ENCODE results near the gene NOX3. TPM values are rescaled to one million over a fixed set of nuclear protein-coding genes. Genes with fewer than 3 reads are reported as not detected.
A peak's percentile ranks its signal among the peaks of the same experiment; 100 is the strongest.
"Not testable (repeated sequence)": the region's sequence is repeated elsewhere in the genome, so short reads cannot be mapped to it uniquely, and the experiment has no call there.

Gene NOX3
- total RNA-seq, 1 donor from 2014 or later, result not detected

GRCh38 chr6:155451530-155451929 is 4.1 kb downstream of the NOX3 start:
- intact Hi-C loops (cut with micrococcal nuclease); H3K27ac Mint-ChIP-seq; H3K4me3 Mint-ChIP-seq; H3K9me3 Mint-ChIP-seq; DNase-seq; H3K36me3 Mint-ChIP-seq (ENCODE audit: low read depth); H3K4me1 Mint-ChIP-seq; H3K27me3 Mint-ChIP-seq: not testable (repeated sequence)

DNA sequence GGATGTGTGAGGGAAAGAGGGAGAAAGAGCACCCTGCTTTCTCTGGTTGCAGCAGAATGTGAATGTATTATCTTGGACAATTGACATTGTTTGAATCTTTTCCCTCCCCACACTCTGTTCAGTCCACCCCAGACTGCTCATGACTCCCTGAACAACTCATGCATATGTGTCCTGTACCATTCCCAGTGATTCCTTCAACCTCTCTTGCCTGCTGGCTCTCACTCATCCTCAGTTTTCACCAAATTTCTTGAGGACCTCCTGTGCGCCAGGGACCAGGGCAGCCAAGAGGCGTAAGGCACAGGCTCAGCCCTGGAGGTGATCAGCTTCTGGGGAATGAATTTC is 5.4 kb downstream of the NOX3 start:
- Mint-ChIP-seq H3K27me3 (peaks cover 4% of the 10 kb centered on the region), H3K27ac (no peak overlapping the region), H3K36me3 (ENCODE audit: low read depth) (no peaks in the 10 kb centered on the region), H3K9me3 (no peaks in the 10 kb centered on the region), H3K4me3 (no peak overlapping the region), H3K4me1 (peaks cover 7% of the 10 kb centered on the region)
- DNase-seq, result no peak
- intact Hi-C loops (cut with micrococcal nuclease), result no loop called here

GRCh38 chr6:155449450-155450239 is 6.0 kb downstream of the NOX3 start:
- Mint-ChIP-seq H3K27ac (no peak overlapping the region), H3K4me1 (peaks cover 12% of the 10 kb centered on the region), H3K9me3 (no peaks in the 10 kb centered on the region), H3K27me3 (peaks cover under 1% of the 10 kb centered on the region), H3K4me3 (no peak overlapping the region), H3K36me3 (ENCODE audit: low read depth) (no peaks in the 10 kb centered on the region)
- intact Hi-C loops (cut with micrococcal nuclease), result no loop called here
- no peak for DNase-seq

- Mint-ChIP-seq H3K27ac (no peak overlapping the region), H3K4me3 (no peak overlapping the region), H3K27me3 (no peaks in the 10 kb centered on the region), H3K36me3 (ENCODE audit: low read depth) (no peaks in the 10 kb centered on the region), H3K9me3 (no peaks in the 10 kb centered on the region), H3K4me1 (peaks cover 20% of the 10 kb centered on the region)
- no peak for DNase-seq
- intact Hi-C loops (cut with micrococcal nuclease), result no loop called here
These were observed 6.8 kb downstream of the NOX3 start for GRCh38 chr6:155448668-155449449.

DNA sequence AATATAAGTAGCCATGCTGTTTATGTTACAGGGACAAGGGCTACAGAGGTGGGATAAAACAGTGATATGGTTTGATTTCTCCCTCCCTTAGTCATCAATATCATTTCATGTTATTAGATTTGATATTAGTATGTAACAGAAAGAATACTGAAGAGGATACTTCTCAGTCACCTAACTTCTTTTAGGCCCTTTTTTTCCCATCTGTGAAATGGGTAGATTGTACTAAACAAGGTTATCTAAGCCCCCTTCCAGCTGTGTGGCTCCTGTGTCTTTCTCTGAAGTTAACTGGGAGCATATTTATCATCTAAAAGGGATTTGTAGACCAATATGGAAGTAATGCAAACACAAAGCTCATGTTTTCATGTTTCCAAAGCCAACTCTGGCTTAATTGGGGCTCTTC is 7.7 kb downstream of the NOX3 start:
- H3K27ac Mint-ChIP-seq, result no peak overlapping the region
- peaks cover 20% of the 10 kb centered on the region for H3K4me1 Mint-ChIP-seq
- H3K4me3 Mint-ChIP-seq, result no peak overlapping the region
- DNase-seq, result no peak
- H3K27me3 Mint-ChIP-seq, result no peaks in the 10 kb centered on the region
- H3K9me3 Mint-ChIP-seq, result no peaks in the 10 kb centered on the region
- intact Hi-C loops (cut with micrococcal nuclease), result no loop called here
- no peaks in the 10 kb centered on the region for H3K36me3 Mint-ChIP-seq (ENCODE audit: low read depth)

- H3K27me3 Mint-ChIP-seq, result no peaks in the 10 kb centered on the region
- H3K27ac Mint-ChIP-seq, result peak overlapping the region; percentile 39
- DNase-seq, result no peak
- no peaks in the 10 kb centered on the region for H3K9me3 Mint-ChIP-seq
- no peak overlapping the region for H3K4me3 Mint-ChIP-seq
- H3K4me1 Mint-ChIP-seq, result peaks cover 20% of the 10 kb centered on the region
- intact Hi-C loops (cut with micrococcal nuclease), result loop anchor here (2.0 to 5.0 kb wide), 2 partner anchors 26 to 38 kb away; no protein-coding TSS in a partner anchor
- no peaks in the 10 kb centered on the region for H3K36me3 Mint-ChIP-seq (ENCODE audit: low read depth)
These were observed 10.4 kb downstream of the NOX3 start for GRCh38 chr6:155444952-155445903.

DNA sequence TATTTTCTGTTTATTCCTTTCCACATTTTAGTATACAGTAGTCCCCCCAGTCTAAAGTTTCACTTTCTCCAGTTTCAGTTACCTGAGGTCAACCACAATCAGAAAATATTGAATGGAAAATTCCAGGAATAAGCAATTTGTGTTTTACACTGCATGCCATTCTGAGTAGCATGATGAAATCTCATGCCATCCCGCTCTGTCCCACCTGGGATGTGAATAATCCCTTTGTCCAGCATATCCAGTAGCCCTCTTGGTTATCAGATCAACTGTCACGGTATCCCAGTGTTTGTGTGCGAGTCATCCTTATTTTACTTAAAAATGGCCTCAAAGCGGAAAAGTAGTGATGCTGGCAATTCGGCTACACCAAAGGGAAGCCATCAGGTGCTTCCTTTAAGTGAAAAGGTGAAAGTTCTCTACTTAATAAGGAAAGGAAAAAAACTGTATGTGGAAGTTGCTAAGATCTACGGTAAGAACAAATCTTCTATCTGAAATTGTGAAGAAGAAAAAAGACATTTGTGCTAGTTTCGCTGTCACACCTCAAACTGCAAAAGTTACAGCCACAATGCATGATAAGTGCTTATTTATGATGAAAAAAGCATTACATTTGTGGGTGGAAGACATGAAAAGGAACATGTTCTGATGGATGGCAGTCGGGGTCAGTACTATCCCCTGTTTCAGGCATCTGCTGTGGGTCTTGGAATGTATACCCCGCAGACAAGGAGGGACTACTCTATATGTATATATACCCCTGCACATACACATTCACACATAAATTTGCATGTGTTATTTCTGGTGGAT is 11.3 kb downstream of the NOX3 start:
- intact Hi-C loops (cut with micrococcal nuclease), result loop anchor here (2.0 to 5.0 kb wide), 2 partner anchors 26 to 37 kb away; no protein-coding TSS in a partner anchor
- H3K9me3 Mint-ChIP-seq, result no peaks in the 10 kb centered on the region
- H3K27ac Mint-ChIP-seq, result peak overlapping the region; percentile 5
- H3K36me3 Mint-ChIP-seq (ENCODE audit: low read depth), result no peaks in the 10 kb centered on the region
- H3K27me3 Mint-ChIP-seq, result no peaks in the 10 kb centered on the region
- no peak overlapping the region for H3K4me3 Mint-ChIP-seq
- no peak for DNase-seq
- peaks cover 18% of the 10 kb centered on the region for H3K4me1 Mint-ChIP-seq

DNA sequence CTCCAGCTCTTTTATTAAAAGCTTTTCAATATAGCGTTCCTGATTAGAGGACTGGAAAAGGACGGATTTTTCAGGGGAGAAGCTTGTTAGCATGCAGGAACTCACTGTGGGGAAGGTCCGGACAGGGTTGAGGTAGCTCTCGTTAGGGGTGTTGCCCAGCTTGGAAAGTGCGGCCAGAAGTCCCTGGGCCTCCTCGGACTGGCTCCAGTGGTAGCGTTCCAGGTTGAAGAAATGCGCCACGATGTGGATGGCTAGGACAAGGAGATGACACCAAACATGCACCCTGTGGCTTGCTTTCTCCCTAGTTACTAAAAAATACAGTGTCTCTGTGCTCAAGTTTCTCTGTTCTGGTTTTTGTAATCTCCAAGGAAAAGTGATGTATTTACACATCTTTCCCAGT is 12.5 kb downstream of the NOX3 start:
- Mint-ChIP-seq H3K27me3 (no peaks in the 10 kb centered on the region), H3K4me3 (no peak overlapping the region), H3K27ac (no peak overlapping the region), H3K4me1 (peaks cover 18% of the 10 kb centered on the region), H3K9me3 (no peaks in the 10 kb centered on the region), H3K36me3 (ENCODE audit: low read depth) (no peaks in the 10 kb centered on the region)
- no peak for DNase-seq
- intact Hi-C loops (cut with micrococcal nuclease), result loop anchor here (5.0 kb wide), 1 partner anchor 36 kb away; no protein-coding TSS in a partner anchor

DNA sequence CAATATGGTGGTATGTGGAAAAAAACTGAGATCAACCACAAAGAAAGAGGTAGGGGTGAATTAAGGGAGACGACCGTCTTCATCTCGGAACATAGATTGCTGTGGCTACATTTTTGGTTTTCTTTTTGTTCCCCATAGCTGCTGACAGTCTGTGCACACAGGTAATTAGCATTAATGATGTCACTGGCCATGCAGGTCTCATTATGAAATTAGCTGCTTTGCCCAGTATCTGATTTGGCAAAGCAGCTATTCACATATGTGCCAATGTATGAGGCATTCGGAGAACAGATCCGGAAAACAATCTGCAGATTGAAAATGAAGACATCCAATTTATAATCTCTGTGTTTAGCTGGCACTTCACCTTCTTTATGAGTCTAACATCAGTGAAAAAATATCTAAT is 13.1 kb downstream of the NOX3 start:
- Mint-ChIP-seq H3K4me3 (no peak overlapping the region), H3K27ac (no peak overlapping the region), H3K36me3 (ENCODE audit: low read depth) (no peaks in the 10 kb centered on the region), H3K9me3 (no peaks in the 10 kb centered on the region), H3K4me1 (peaks cover 18% of the 10 kb centered on the region), H3K27me3 (no peaks in the 10 kb centered on the region)
- DNase-seq, result no peak
- intact Hi-C loops (cut with micrococcal nuclease), result loop anchor here (5.0 kb wide), 1 partner anchor 35 kb away; no protein-coding TSS in a partner anchor

DNA sequence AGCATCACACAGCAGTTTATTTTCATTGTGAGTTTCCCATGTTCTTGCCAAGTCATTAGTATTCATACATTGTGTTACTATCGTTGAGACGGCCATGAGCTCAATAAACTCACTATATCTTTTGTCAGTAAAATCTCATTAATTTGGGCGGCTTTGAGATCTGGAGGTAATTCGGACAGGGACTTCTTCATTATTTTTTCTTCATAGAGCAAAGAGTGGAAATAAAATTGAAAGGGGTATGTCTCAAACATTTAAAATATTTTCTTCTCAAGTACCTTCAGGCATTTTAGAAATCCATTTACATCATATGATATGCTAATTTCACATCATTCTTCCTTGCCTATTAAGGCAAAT is 14.6 kb downstream of the NOX3 start:
- DNase-seq, result no peak
- H3K4me3 Mint-ChIP-seq, result no peak overlapping the region
- no peaks in the 10 kb centered on the region for H3K9me3 Mint-ChIP-seq
- H3K36me3 Mint-ChIP-seq (ENCODE audit: low read depth), result no peaks in the 10 kb centered on the region
- H3K27ac Mint-ChIP-seq, result no peak overlapping the region
- no peaks in the 10 kb centered on the region for H3K27me3 Mint-ChIP-seq
- intact Hi-C loops (cut with micrococcal nuclease), result loop anchor here (5.0 kb wide), 1 partner anchor 34 kb away; no protein-coding TSS in a partner anchor
- H3K4me1 Mint-ChIP-seq, result peaks cover 20% of the 10 kb centered on the region

GRCh38 chr6:155440398-155441111 is 15.1 kb downstream of the NOX3 start:
- no peaks in the 10 kb centered on the region for H3K36me3 Mint-ChIP-seq (ENCODE audit: low read depth)
- no peak overlapping the region for H3K4me3 Mint-ChIP-seq
- no peaks in the 10 kb centered on the region for H3K9me3 Mint-ChIP-seq
- no peak overlapping the region for H3K27ac Mint-ChIP-seq
- no peaks in the 10 kb centered on the region for H3K27me3 Mint-ChIP-seq
- H3K4me1 Mint-ChIP-seq, result peaks cover 19% of the 10 kb centered on the region
- no peak for DNase-seq
- intact Hi-C loops (cut with micrococcal nuclease), result loop anchor here (5.0 kb wide), 1 partner anchor 33 kb away; no protein-coding TSS in a partner anchor

- intact Hi-C loops (cut with micrococcal nuclease), result no loop called here
- H3K36me3 Mint-ChIP-seq (ENCODE audit: low read depth), result no peaks in the 10 kb centered on the region
- no peak overlapping the region for H3K27ac Mint-ChIP-seq
- H3K27me3 Mint-ChIP-seq, result no peaks in the 10 kb centered on the region
- peaks cover 7% of the 10 kb centered on the region for H3K4me1 Mint-ChIP-seq
- H3K4me3 Mint-ChIP-seq, result no peak overlapping the region
- H3K9me3 Mint-ChIP-seq, result no peaks in the 10 kb centered on the region
- DNase-seq, result no peak
These were observed 16.3 kb downstream of the NOX3 start for GRCh38 chr6:155439376-155439775.
